Epidermal melanocyte (primary cell): ENCODE measurements around the gene IFNE.
"Not testable (repeated sequence)": the region's sequence is repeated elsewhere in the genome, so short reads cannot be mapped to it uniquely, and the experiment has no call there.

ENCODE experiments used
- DNase-seq: peaks from one replicate; pipeline ENCODE4 v3.0.0; 2011; ENCODE audit warnings: low spot score; ENCODE audit not compliant: insufficient read length

IFNE gene

GRCh38 chr9:21499912-21500311, 17.8 kb upstream of the IFNE start:
- DNase-seq, result no peak

GRCh38 chr9:21491756-21492155, 9.6 kb upstream of the IFNE start:
- no peak for DNase-seq

DNA sequence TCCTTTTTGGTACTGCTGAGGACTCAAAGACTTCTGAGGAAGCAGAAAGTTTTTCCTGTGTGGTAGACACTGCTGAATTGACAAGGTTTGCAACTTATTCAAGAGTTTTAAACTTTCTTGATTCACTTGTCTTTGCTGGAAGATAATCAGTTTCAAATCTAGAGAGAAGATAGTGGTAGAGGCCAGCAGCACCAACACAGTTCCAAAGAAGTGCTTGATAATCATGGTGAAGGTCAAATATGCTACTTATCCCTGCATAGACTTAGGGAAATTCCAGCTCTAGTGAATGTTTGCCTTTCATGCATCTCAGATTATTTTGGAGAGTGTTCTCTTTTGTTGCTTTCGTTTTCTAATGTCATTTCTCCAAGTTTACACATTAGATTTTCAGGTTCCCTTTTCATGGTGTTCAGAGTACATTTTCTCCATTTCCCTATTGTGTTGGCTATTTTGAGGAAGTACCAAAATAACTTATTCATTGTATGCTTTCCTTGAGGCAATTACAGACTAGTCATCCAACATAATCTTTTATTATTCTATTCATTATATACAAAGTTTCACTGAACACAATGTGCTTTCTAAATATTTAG, 550 bp downstream of the IFNE start:
- DNase-seq, result no peak

DNA sequence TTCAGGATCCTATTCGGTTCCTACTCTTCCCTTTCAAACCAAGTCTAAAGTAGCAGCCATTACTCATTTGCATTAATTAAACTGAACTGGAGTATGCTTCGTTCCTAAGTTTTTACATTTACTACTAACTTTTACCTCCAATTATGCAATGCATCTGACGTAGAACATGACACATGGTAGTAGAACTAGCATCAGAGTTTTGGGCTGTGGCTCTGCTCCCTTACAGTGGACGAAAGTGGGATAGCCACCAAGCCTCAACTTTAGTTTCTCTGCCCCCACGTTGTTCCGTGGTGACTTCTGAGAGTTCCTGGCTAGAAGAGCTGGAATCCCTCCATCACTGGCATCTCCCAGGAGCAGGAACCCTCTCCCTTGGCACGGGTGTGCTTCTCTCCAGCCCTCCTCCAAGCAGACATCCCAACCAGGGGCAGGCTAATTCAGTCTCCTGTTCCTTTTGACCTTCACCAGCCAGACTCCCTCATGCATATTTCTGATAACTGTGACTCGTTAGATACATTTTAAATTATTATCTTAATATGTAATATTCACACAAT, 2.9 kb downstream of the IFNE start:
- no peak for DNase-seq

DNA sequence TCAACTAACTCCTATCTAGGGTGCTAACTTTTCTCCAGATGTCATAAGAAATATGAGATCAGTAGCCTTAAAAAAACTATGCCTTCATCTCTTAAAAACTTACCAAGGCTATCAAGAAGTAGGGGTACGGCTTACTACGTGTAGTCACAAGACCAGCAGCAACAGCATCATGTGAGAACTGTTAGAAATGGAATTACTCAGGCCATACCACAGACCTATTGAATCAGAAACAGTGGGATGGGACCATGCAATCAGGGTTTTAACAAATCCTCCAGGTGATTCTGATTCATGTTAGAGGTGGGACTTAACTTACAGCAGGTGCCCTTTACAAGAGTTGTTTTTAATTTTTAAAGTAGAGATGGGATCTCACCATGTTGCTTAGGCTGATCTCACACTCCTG, 4.6 kb downstream of the IFNE start:
- no peak for DNase-seq

DNA sequence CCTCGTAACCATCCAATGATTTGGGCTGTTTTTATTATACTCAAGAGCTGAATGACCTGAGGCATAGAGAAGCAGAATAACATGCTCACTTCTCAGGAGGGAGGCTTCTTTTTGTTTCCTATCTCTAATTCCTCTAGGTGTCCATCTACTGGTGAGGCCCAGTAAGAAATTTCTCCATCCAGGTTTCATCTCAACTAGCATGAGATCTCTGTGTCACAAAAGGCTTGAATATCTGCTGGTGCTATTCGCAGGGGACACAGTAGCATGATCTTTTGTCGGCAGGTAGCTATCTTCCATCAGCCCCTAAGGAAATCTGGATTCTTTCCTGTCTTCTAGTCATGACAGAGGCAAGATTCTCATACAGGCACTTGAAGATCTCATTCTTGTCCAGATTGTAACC, 8.9 kb downstream of the IFNE start:
- DNase-seq, result no peak

GRCh38 chr9:21470126-21470525, 12.0 kb downstream of the IFNE start:
- no peak for DNase-seq

- DNase-seq, result peak; percentile 34
Observed at GRCh38 chr9:21465859-21466518, 16.1 kb downstream of the IFNE start.

- no peak for DNase-seq
Observed at GRCh38 chr9:21465138-21465537, 17.0 kb downstream of the IFNE start.

GRCh38 chr9:21461377-21461776, 20.7 kb downstream of the IFNE start:
- DNase-seq, result no peak

DNA sequence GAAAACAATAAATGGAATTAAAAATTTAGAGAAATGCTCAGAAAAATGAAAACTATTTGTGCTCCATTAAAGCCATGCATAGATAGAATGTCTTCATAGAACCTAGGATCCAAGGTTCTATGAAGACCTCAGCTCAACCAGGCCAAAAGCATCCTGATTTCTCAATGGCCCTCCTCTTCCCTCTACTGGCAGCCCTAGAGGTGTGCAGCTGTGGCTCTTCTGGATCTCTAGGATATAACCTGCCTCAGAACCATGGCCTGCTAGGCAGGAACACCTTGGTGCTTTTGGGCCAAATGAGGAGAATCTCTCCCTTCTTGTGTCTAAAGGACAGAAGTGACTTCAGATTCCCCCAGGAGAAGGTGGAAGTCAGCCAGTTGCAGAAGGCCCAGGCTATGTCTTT, 26.8 kb downstream of the IFNE start:
- DNase-seq, result no peak

DNA sequence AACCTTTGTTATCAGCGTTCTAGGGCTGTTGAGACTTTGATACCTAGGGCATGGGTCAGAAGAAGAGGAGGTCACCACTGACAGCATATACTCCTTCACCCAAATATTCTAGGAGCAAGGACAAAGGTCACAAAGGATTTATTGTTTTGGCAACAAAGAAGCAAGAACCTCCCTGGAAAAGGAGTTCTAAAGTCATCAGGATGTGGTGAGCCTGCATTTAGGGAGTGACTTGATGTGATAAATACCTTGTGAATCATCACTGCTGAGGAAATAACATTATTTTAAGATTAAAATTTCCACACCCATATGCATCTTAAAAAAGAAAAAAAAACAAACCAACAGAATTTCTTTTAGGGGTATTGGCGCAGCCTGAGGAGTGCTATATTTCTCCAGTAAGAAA, 28.0 kb downstream of the IFNE start:
- DNase-seq, result no peak

GRCh38 chr9:21452681-21453080, 29.4 kb downstream of the IFNE start:
- DNase-seq, result no peak

- DNase-seq, result no peak
Observed at GRCh38 chr9:21450733-21451394, 31.2 kb downstream of the IFNE start.

- DNase-seq, result not testable (repeated sequence)
Observed at GRCh38 chr9:21449312-21449711, 32.8 kb downstream of the IFNE start.

- DNase-seq, result no peak
Observed at GRCh38 chr9:21443849-21444625, 38.1 kb downstream of the IFNE start.

DNA sequence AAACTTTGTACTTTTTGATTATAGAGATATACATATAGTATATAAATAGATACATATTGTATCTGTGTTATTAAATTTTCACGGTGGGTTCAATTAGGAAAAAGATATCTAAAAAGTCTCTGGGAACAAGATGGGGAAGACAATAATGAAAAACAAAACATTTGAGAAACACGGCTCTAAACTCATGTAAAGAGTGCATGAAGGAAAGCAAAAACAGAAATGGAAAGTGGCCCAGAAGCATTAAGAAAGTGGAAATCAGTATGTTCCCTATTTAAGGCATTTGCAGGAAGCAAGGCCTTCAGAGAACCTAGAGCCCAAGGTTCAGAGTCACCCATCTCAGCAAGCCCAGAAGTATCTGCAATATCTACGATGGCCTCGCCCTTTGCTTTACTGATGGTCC, 42.0 kb downstream of the IFNE start, which contains the start of gene IFNA1:
Gene IFNA1 (plus strand): TSS at position 301 of the 400 bp plus-strand sequence. CDS start 69 bp downstream, at position 370.
- DNase-seq, result no peak

- not testable (repeated sequence) for DNase-seq
Observed at GRCh38 chr9:21435015-21435383, 47.1 kb downstream of the IFNE start.

DNA sequence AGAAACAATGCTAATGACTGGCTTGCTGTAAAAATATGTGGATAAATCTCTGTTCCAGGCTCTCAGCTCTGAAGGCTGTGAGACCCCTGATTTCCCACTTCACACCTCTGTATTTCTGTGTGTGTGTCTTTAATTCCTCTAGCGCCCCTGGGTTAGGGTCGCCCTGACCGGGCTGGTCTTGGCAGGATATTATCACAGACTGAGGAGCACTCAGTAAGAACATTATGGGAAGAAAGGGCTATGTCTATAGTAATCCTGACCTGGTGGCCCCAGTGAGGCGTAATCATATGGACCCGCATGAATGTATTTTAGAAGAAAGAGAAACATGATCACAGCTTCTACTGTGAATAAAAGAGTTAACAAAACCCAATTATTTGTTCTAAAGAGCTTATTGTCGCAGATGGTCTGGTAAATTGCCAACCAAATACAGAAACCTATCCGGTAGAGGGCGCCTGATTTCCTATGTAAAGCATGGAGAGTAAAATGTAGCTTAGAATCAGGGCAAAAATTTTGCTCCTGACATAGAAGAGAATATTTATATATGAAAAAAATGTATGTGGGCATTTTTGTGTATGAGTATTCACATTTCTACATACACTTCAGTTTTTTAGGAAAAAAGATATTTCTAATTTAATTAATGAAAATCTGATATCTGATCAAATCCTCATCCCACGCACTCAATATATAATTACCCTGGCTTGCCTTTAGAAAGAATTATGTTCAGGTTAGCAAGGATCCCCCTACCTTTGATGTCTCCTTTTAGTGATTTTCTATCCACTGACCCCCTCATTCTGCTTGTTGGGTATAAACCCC, 47.7 kb downstream of the IFNE start:
- DNase-seq, result no peak

- peak; percentile 24 for DNase-seq
Observed at GRCh38 chr9:21432672-21433425, 49.3 kb downstream of the IFNE start.
